ENCODE data around the gene BBS5.

DNA sequence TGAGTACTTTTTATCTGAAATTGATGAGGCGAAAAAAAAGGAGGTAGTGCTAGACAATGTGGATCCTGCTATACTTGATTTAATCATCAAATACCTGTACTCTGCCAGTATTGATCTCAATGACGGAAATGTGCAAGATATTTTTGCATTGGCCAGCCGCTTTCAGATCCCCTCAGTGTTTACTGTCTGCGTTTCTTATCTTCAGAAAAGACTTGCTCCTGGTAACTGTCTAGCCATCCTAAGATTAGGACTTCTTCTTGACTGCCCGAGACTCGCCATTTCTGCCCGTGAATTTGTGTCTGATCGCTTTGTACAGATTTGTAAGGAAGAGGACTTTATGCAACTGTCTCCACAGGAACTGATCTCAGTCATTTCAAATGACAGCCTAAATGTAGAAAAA is 30.7 kb downstream of the BBS5 start:
- TF ChIP-seq, protein P1, sequence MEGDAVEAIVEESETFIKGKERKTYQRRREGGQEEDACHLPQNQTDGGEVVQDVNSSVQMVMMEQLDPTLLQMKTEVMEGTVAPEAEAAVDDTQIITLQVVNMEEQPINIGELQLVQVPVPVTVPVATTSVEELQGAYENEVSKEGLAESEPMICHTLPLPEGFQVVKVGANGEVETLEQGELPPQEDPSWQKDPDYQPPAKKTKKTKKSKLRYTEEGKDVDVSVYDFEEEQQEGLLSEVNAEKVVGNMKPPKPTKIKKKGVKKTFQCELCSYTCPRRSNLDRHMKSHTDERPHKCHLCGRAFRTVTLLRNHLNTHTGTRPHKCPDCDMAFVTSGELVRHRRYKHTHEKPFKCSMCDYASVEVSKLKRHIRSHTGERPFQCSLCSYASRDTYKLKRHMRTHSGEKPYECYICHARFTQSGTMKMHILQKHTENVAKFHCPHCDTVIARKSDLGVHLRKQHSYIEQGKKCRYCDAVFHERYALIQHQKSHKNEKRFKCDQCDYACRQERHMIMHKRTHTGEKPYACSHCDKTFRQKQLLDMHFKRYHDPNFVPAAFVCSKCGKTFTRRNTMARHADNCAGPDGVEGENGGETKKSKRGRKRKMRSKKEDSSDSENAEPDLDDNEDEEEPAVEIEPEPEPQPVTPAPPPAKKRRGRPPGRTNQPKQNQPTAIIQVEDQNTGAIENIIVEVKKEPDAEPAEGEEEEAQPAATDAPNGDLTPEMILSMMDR (IDR thresholded peaks at IDR 0.05; ENCODE audit: poor library complexity, severe bottlenecking), result no peak
- no peak for TF ChIP-seq EZH2 (IDR thresholded peaks at IDR 0.05; ENCODE audit: borderline replicate concordance, insufficient read depth, low read length, poor library complexity, severe bottlenecking)

All from neural cell (in vitro differentiated cells).